Stimulated activated CD4-positive, alpha-beta T cell treated with anti-CD3 and anti-CD28 coated beads, TNF-alpha, amount 100 ng/mL, for 4 hours (primary cell): ENCODE measurements around the gene BICRAL.
"Not testable (repeated sequence)": the region's sequence is repeated elsewhere in the genome, so short reads cannot be mapped to it uniquely, and the experiment has no call there.

Experiments used
- DNase-seq, 3 experiments: peaks; one replicate each; pipeline ENCODE4 v3.0.0-alpha.2; 2020; ENCODE audit warnings: low read depth in 3 of 3

Gene BICRAL

DNA sequence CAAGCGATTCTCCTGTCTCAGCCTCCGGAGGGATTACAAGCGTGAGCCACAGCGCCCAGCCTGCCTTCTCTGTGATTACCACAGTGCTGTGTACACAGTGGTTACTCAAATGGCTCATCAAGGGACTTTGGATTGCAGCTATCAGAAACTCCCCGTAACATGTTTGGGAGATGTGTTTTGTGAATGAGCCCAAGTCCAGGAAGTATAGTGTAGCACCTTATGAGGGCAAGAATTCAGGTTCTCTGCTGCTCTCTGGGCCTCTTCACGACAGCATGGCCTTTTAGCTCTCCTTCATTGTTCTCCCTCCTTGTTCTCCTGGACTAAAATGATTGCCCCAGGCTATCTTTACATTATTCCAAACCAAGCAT lies 63.5 kb downstream of the BICRAL start:
- no peak for DNase-seq

GRCh38 chr6:42846505-42846904 lies 64.7 kb downstream of the BICRAL start:
- DNase-seq, result no peak

- no peak for DNase-seq
These were observed 66.8 kb downstream of the BICRAL start for GRCh38 chr6:42848700-42849099.

- DNase-seq, result no peak
These were observed 69.7 kb downstream of the BICRAL start for GRCh38 chr6:42851599-42851998.

- DNase-seq, result no peak
These were observed 78.2 kb downstream of the BICRAL start for GRCh38 chr6:42860036-42860435.

DNA sequence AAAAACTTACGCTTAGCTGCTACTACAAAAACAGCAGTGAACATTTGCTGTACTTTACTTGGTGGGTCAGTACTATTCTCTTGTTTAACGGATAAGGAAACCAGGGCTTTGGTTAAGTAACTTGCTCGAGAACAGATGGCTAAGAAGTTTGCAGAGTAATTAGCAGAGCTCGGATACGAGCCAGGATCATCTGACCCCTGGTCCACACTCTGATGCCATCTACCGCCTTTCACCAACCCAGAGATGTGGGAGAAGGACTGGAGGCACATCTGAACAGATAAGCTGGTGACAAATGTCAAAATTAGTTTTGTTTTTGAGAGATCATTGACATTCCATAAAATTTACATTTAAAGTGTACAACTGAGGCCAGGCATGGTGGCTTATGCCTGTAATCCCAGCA lies 78.6 kb downstream of the BICRAL start:
- DNase-seq, result no peak

- no peak for DNase-seq
These were observed 82.8 kb downstream of the BICRAL start for GRCh38 chr6:42864602-42865001.

GRCh38 chr6:42870145-42870936 lies 88.5 kb downstream of the BICRAL start:
- DNase-seq, result no peak

DNA sequence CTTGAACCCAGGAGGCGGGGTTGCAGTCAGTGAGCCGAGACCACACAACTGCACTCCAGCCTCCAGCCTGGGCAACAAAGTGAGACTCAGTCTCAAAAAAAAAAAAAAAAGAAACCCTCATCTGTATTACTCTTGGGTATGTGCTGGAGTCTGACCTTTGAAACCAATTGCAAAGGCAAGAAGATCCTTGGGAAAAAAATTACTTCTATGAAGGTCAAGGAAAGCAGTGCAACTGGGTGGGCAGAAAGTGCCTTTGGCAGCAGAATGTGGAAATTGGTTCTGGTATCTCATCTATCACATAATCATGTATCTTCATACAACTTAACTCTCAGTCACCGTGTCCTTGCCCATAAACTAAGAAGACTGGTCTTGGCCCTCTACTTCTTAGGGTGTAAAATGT lies 89.9 kb downstream of the BICRAL start:
- DNase-seq, result no peak

DNA sequence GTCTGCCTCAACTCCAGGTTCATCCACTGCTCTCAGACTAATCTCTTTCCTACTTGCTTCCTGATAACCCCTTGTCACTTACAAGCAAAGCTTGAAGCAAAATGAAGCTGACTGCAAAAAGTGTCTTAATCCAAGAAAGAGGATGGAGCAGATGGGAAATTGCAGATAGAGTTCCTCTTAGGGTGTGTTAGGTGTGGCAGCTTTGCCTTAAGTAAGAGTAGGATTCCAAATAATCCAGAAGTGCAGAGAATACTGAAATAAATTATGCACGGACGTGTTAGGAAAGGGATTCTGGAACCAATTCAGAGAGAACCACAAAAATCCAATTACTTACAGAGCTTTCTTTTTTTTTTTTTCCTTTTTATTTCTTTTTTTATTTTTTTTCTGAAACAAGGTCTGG lies 91.5 kb downstream of the BICRAL start:
- no peak for DNase-seq

- no peak for DNase-seq
These were observed 95.8 kb downstream of the BICRAL start for GRCh38 chr6:42877695-42878094.

DNA sequence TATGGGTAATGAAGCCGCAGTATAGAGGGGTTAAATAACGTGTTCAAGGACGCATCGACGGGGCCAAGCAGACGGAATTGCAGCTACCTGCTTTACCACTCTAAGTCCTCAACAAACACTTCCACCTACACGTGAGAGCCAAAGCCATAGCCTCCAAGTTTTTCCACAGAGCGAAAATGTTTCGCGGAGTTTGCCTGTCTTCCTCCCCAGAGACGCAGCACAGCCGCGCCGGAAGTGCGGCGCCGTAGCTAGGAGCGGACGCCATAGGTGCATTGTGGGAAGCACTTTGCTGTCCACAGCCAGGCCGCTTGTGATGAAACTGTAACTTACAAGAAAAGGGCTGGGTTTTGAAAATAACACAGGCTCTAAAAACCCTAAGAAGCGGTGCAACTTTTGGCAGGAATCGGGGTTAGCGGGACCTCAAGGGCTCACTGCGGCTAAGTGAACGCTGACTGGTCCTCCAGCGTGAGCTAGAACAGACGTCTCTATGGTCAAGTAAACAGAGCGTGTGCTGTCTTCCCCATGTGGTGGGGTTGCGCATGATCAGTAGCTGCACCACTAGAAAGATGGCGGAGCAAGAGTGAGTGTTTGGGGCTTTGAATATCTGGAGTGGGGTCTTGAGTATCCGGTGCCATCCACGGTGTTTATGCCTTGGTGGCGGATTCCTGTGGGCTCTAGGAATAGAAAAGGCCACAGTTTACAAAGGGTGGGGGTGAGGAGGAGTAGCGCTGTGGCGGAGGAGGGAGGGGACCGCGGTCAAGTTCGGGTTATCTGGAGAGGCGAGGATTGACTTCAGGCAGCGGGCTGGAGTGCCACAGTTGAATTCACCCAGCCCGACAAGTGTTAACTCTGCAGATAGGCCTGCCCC lies 97.8 kb downstream of the BICRAL start, which contains the start of gene RPL7L1:
RPL7L1 (plus strand) TSS at position 245 of the 868 bp plus-strand sequence; CDS start at position 540, 295 bp downstream.
- DNase-seq, result peak; percentile 60 to 75 (median 67)

GRCh38 chr6:42880240-42880817 lies 98.5 kb downstream of the BICRAL start:
- not testable (repeated sequence) for DNase-seq

DNA sequence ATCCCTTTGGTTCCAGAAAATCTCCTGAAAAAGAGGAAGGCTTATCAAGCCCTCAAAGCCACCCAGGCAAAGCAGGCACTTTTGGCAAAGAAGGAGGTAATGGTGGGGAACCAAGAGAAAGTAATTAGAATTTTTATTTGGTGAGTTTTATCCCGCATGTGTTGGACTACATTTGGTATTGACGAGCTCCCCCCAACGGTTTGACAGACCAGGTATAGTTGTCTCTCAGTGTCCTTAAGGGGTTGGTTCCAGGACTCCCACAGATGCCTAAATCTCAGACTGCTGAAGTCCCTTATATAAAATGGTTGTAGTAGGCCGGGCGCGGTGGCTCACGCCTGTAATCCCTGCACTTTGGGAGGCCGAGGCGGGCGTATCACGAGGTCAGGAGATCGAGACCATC lies 99.0 kb downstream of the BICRAL start:
- not testable (repeated sequence) for DNase-seq

- DNase-seq, result no peak
These were observed 103.8 kb downstream of the BICRAL start for GRCh38 chr6:42885702-42886101.

- not testable (repeated sequence) for DNase-seq
These were observed 106.3 kb downstream of the BICRAL start for GRCh38 chr6:42888201-42888600.

DNA sequence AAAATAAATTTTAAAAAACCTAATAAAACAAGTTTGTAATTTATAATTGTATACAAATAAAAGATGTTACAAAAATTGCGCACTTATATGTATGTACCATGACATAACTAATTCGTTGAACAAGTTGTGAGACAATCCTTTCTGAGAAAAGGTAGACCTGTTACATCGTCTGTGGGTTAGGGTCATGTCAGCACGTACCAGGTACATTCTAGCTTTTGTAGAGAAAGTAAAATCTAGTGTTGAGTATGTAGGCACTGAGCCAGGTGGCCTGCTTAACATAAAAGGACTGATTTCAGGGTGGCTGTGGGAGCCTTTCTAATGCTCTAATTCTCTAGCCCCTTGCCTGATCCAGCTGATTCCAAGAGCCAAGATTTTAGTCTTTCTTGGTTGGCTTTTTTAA lies 108.0 kb downstream of the BICRAL start:
- DNase-seq, result no peak

- peak; percentile 79 to 85 (median 80) for DNase-seq
These were observed 108.7 kb downstream of the BICRAL start for GRCh38 chr6:42890311-42891198.

GRCh38 chr6:42891199-42891722 lies 109.4 kb downstream of the BICRAL start:
- DNase-seq, result no peak

- not testable (repeated sequence) for DNase-seq
These were observed 112.4 kb downstream of the BICRAL start for GRCh38 chr6:42894041-42894828.
